ENCODE results near the gene RIPOR3.
"Not testable (repeated sequence)": the region's sequence is repeated elsewhere in the genome, so short reads cannot be mapped to it uniquely, and the experiment has no call there.

RIPOR3 gene

DNA sequence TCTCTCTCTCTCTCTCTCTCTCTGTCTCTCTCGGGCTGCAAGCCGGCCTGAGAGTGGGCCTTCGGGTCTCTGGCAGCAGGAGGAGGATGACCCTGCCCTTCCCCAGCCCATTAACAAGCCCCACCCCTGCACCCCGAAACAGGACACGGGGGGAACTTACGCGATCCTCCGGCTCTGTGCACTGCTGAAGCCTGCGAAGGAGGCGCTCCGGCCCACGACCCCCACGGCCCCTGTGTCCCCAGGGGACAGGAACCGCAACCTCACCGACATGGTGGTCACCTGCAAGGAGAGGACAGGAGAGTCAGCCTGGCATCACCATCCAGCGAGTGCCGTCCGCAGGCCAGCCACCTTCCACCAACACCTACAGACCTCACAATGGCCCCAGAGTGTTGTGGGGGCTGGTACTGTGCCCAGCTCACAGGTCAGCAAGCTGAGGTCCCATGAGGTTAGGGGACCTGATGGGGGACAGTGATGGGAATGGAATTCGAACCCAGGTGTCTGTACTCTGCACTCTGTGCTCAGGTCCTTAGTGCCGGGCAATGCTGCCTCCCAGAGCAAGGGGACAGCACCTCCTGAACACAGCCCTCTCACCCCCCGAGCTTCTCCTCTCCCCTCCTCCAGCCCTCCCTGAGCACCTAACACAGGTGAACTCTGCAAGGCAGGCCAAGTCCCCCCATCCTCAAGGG is 60.6 kb downstream of the RIPOR3 start:
- no peak for DNase-seq

DNA sequence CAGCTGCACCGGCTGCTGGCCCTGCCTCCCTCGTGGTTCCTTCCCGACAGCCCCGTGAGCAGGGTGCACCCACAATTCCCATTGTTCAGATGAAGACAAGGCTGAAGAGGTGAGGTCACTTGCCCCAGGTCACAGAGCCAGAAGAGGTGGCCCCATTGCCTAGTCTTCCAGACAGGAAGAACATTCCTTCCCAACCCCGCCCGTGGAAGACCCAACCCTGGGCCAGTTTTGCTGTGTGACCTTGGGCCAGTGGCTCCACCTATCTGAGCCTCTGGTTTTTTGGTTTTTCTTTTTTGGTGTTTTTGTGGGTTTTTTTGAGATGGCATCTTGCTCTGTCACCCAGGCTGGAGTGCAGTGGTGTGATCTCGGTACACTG is 61.7 kb downstream of the RIPOR3 start:
- DNase-seq: no peak

- no peak for DNase-seq
These were observed 62.3 kb downstream of the RIPOR3 start for GRCh38 chr20:50628853-50629669.

DNA sequence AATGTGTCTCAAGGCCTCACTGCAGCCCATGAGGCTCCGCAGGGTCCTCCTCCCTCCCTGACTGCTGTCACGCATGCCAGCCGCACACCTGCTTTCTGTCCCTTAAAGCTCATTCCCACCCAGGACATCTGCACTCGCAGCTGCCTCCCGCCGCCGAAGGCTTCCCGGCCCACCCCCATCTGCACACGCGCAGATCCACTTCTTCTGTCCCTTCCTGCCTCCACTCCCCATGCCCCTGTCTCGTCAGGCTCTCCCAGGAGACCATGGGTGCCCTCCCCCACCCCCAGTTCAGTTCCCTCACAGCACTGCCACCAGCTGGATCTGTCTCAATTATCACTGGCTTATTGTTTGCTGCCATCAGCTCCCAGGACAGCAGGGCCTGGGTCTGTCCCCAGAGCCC is 63.0 kb downstream of the RIPOR3 start:
- no peak for DNase-seq

GRCh38 chr20:50627747-50628146 is 63.6 kb downstream of the RIPOR3 start:
- DNase-seq: no peak

DNA sequence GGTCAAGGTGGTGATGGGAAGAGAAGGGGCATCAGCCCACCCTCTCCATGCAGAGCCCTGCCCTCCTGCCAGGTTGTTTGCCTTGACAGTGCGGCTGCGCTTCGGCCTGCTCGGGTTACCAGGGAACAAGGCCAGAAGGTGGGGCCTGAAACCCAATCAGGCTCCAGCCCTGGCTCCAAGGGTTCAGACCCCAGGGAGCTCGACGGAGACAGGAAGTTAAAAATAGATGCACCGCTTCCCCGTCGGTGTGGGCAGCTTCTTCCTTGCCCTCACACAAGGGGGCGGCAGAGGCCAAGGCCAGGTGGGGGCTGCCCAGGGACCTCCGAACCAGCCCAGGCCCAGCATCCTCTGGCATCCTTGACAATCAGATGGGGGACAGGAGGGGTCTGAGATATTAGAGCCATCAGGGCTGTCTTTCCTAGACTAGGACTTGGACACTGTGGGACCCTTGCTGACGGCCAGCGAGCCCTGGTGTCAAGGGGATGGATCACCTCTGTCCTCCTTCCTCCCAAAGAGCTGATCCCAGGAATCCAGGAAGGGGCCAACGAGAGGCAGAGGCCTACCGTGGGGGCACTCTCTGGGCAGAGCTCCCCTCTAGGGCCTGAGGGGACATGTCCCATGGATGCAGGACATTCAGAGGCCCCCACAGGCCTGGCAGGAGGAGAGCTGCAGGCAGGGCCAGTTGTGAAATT is 65.2 kb downstream of the RIPOR3 start:
- peak; percentile 12 for DNase-seq

GRCh38 chr20:50624351-50625016 is 66.9 kb downstream of the RIPOR3 start:
- DNase-seq: no peak

DNA sequence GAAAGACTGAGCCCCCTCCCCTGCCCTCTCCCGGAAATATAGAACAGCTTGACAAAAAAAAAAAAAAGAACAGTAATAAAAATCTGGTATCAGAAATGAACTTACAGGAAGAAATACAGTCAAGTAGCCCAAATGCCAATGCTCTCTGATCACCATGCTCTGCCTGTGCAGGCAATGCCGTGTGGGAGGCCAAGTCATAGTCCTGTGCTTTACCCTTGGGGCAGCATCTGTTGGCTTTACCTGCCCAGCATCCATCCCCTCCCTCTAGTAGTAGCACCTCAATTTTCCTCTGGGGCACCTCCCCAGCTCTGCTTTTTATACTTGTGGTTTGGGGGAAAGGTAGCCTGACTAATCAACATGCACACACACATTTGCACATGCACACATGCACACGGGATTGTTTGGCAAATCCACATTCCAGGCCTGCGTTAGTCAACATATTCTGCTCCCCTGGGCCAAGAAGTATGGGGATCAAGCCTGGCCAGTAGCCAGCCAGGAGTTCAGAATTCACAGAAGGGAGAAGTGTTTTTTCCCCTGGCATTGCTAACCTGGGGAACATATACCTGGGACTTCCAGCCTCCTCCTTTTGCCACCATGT is 70.2 kb downstream of the RIPOR3 start:
- no peak for DNase-seq

DNA sequence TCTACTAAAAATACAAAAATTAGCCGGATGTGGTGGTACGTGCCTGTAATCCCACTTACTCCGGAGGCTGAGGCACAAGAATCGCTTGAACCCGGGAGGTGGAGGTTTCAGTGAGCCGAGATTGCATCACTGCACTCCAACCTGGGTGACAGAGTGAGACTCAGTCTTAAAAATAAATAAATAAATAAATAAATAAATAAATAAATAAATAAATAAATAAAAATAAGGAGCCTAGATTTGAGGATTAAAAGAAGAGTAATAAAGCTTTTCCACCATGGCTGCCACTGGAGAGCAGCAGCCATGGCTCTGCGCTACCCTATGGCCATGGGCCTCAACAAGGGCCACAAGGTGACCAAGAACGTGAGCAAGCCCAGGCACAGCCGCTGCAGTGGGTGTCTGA is 70.9 kb downstream of the RIPOR3 start:
- not testable (repeated sequence) for DNase-seq

- DNase-seq: no peak
These were observed 72.8 kb downstream of the RIPOR3 start for GRCh38 chr20:50618537-50618936.

DNA sequence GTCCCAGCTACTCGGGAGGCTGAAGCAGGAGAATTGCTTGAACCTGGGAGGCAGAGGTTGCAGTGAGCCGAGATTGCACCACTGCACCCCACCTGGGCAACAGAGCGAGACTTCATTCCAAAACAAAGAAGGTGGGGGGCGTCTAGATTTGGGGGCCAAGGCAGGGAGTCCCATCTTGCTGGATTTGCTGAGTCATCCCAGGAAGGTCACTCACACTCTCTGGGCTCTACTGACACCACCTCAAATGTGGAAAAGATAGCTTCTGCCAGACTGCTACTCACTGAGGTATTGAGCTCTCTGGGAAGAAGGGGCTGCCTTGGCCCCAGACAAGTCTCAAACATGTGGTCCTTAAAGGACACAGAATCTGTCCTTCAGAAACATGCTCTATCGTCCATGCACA is 74.3 kb downstream of the RIPOR3 start:
- DNase-seq: no peak

DNA sequence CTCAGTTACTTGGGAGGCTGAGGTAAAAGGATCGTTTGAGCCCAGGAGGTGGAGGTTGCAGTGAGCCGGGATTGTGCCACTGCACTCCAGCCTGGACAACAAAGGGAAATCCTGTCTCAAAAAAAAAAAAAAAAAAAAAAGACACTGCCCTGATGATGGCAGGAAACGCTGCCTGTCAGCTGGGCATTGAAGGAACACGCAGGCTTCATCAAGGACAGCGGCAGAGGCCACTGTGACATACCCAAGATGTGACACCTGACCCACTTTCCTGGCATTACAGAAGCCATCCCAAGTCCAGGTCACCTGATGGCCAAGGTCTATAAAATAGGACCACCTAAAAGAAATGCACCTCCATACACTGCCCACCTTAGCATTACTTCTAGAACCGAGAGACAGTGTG is 75.9 kb downstream of the RIPOR3 start:
- no peak for DNase-seq

GRCh38 chr20:50613438-50614169 is 77.7 kb downstream of the RIPOR3 start:
- DNase-seq: no peak

DNA sequence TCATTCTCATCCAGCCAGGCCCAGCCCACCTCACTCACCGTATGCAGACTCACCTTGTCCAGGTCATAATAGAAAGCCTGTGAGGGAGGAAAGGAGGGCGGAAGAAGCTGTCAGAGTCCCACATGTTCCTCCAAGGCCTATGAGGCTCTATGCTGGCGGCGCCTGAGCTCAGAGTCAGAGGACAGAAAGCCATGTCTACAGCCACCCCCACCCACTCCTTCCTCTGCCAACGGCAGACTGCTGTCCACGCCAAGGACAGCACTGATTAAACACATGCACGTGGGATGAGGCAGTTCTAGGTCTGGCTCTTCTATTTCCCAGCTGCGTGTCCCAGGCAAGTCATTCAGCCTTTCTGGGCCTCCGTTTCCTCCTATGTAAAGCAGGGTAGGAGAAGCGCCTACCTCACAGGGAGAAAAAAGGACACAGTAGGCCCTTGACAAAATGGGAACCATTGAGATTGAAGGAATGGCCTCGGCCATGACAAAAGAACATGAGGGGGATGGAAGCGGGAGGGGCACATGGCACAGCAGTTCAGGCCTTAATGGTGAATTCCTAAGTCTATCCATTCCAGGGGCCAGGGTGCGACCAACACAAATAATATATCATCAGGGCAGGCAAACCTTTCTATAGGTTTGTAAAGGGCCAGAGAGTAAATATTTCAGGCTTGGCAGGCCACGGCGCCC is 80.1 kb downstream of the RIPOR3 start:
- no peak for DNase-seq

- no peak for DNase-seq
These were observed 81.1 kb downstream of the RIPOR3 start for GRCh38 chr20:50610212-50610718.

- DNase-seq: no peak
These were observed 81.8 kb downstream of the RIPOR3 start for GRCh38 chr20:50609438-50609989.

GRCh38 chr20:50608750-50609104 is 82.6 kb downstream of the RIPOR3 start:
- DNase-seq: no peak

DNA sequence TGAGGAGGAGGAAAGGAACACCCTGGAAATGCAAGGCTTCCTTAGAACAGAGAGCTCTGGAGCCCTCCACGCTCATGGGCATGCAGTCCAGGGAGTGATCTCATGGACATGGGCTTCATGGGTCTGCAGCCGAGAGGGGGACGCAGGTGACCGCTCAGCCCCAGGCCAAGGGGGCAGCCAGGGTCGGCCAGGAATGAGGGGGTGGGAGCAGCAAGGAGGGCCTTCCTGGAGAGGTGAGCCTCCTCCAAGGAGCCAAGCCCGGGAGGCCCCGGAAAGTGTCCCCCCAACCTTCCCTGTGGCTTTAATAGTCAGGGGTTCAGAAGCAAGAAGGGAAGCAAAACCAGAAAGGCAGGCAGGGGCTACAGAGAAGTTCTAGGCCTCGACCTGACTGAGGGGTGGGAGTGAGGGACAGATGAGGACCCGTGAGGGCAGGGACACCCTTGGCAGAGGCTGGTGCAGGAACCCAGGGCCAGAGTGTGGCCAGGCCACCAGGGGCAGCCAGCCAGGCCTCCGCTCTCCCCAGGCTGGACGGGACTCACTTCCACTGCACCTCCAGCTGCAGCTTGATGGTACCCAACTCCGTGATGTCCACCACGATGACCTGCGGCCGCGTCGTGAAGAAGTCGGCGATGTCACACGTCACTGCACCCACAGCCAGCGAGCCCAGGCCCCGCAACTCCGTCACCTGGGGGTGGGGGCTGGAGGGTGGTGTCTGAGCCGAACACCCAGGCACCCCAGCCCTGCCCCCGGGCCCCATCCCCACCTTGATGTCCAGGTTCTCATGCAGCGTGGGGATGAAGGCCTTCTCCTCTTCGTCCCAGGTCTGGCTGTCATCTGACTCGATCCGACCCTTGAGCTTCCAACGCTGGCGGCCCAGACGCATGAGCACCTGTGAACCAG is 83.2 kb downstream of the RIPOR3 start:
- DNase-seq: no peak

- DNase-seq: no peak
These were observed 83.9 kb downstream of the RIPOR3 start for GRCh38 chr20:50607436-50607835.

DNA sequence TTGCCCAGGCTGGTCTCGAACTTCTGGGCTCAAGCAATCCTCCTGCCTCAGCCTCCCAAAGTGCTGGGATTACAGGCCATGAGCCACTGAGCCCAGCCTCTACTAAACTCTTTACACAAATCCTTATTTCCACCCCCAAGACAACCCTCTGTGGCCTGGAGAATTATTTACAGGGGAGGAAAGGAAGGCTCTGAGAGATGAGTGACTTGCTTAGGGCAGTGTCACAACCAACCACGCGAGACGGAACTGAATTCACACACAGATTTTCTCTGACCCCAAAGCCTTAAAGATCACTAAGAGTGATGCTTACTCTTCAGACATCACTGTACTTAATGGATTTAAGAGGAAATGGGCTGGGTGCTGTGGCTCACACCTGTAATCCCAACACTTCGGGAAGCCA is 86.2 kb downstream of the RIPOR3 start:
- no peak for DNase-seq
